Measurements from ENCODE around the gene ASB5. TPM values are rescaled to one million over a fixed set of nuclear protein-coding genes. Genes with fewer than 3 reads are reported as not detected.

The ASB5 gene
- total RNA-seq, 3 donors from 2014 or later (not counting 1 experiment from before 2014, with no cell fraction given), result not detected

DNA sequence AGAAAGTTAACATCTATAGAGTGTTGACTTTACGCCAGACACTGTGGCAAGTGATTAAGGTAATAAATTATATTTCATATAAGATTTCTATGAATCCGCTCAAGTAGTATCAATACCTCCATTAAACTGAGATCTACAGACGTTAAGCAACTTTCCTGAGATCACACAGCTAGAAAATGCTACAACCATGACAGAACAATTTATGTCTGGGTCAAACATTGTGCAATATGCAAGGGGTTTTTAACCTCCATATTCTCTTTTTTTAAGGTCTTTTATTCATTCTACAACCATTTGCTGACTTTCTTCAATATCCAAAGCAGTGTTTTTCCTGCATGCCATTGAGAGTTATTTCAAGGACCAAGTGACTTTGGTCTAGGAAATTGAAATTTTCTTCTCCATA, 10.9 kb downstream of the ASB5 start:
- no peaks in the 10 kb centered on the region for H3K36me3 ChIP-seq (ENCODE audit: control insufficient read depth, insufficient read depth, low read length)
- no peaks in the 10 kb centered on the region for H3K9me3 ChIP-seq (ENCODE audit: control insufficient read depth, insufficient read depth, low read length)
- H3K4me3 Mint-ChIP-seq, result no peak overlapping the region
- WGBS (ENCODE audit: insufficient coverage), result 85% methylated on average over 2 of the region's 3 CpGs
- H3K27me3 ChIP-seq (ENCODE audit: control insufficient read depth, insufficient read depth, low read length), result no peaks in the 10 kb centered on the region
- no peak overlapping the region for H3K27ac ChIP-seq (ENCODE audit: low read length)
- no peaks in the 10 kb centered on the region for H3K4me1 ChIP-seq (ENCODE audit: control insufficient read depth, insufficient read depth, low read length)
- ATAC-seq (no peak), DNase-seq (no peak)
- no peaks in the 10 kb centered on the region for H3K36me3 Mint-ChIP-seq
- TF ChIP-seq, protein P1, sequence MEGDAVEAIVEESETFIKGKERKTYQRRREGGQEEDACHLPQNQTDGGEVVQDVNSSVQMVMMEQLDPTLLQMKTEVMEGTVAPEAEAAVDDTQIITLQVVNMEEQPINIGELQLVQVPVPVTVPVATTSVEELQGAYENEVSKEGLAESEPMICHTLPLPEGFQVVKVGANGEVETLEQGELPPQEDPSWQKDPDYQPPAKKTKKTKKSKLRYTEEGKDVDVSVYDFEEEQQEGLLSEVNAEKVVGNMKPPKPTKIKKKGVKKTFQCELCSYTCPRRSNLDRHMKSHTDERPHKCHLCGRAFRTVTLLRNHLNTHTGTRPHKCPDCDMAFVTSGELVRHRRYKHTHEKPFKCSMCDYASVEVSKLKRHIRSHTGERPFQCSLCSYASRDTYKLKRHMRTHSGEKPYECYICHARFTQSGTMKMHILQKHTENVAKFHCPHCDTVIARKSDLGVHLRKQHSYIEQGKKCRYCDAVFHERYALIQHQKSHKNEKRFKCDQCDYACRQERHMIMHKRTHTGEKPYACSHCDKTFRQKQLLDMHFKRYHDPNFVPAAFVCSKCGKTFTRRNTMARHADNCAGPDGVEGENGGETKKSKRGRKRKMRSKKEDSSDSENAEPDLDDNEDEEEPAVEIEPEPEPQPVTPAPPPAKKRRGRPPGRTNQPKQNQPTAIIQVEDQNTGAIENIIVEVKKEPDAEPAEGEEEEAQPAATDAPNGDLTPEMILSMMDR (IDR thresholded peaks at IDR 0.05), result no peak
- H3K27ac Mint-ChIP-seq, result no peak overlapping the region
- H3K4me1 Mint-ChIP-seq, result no peaks in the 10 kb centered on the region
- H3K9me3 Mint-ChIP-seq, result no peaks in the 10 kb centered on the region
- peaks cover 3 to 7% of the 10 kb centered on the region in 2 donors for H3K27me3 Mint-ChIP-seq (ENCODE audit: low read depth in 2 of 2)
- intact Hi-C loops (cut with micrococcal nuclease), result no loop called here
- H3K4me3 ChIP-seq (ENCODE audit: low read length), result no peak overlapping the region

DNA sequence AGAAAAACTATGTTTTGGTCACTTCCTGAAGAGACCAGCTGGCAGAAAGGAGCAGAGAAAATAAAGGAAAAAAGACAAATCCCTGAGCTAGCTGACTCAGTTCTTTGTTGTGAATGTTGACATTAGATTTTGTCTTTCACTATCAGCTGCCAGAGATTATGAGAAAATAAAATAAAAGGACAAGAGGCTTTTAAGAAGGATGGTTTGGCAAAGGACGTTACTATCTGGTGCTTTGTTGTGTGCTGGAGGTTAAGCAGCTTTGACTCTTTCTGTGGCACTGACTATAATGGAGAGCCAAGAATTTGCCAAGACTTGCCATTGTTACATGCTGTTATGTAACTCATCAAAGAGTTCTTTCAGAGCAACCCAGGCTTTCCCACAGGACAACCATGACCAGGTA, 12.1 kb downstream of the ASB5 start:
- H3K4me1 Mint-ChIP-seq, result no peaks in the 10 kb centered on the region
- Histone ChIP-seq H3K36me3 (ENCODE audit: control insufficient read depth, insufficient read depth, low read length) (no peaks in the 10 kb centered on the region), H3K27ac (ENCODE audit: low read length) (no peak overlapping the region), H3K27me3 (ENCODE audit: control insufficient read depth, insufficient read depth, low read length) (no peaks in the 10 kb centered on the region), H3K4me3 (ENCODE audit: low read length) (no peak overlapping the region), H3K9me3 (ENCODE audit: control insufficient read depth, insufficient read depth, low read length) (no peaks in the 10 kb centered on the region), H3K4me1 (ENCODE audit: control insufficient read depth, insufficient read depth, low read length) (no peaks in the 10 kb centered on the region)
- intact Hi-C loops (cut with micrococcal nuclease), result no loop called here
- TF ChIP-seq, protein P1 (IDR thresholded peaks at IDR 0.05), result no peak
- peaks cover 3 to 7% of the 10 kb centered on the region in 2 donors for H3K27me3 Mint-ChIP-seq (ENCODE audit: low read depth in 2 of 2)
- no peak for ATAC-seq
- H3K27ac Mint-ChIP-seq, result no peak overlapping the region
- no peak for DNase-seq
- WGBS (ENCODE audit: insufficient coverage), result 68% methylated on average over 1 of the region's 1 CpG
- no peak overlapping the region for H3K4me3 Mint-ChIP-seq
- no peaks in the 10 kb centered on the region for H3K9me3 Mint-ChIP-seq
- no peaks in the 10 kb centered on the region for H3K36me3 Mint-ChIP-seq

DNA sequence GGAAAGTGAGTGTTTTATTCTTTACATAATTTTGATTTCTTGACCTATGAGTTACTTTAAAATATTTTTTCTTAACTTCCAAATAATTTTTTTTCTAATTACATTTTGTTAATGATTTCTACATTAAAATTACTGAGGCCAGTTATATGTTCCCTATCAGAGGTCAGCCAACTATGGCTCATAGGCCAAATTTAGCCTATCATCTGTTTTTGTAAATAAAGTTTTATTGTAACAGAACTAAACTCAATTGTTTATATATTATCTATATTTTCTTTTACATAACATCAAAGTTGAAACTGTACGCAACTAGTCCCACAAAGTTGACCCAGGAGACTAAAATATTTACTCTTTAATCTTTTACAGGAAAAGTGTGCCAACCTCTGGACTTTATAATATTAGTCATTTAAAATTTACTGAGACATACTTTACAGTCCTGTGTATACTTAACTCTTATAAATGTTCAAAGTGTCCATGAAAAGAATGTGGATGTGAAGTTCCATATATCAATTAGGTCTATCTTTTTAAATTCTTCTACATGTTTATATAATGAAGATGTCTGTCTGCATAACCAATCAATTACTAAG, 26.2 kb downstream of the ASB5 start:
- no peaks in the 10 kb centered on the region for H3K9me3 Mint-ChIP-seq
- 100% methylated on average over 1 of the region's 1 CpG for WGBS (ENCODE audit: insufficient coverage)

More for the DNA sequence above, 26.2 kb downstream of the ASB5 start:
- DNase-seq (no peak), ATAC-seq (no peak)
- Mint-ChIP-seq H3K36me3 (no peaks in the 10 kb centered on the region), H3K27me3 (ENCODE audit: low read depth in 2 of 2) (no peaks in the 10 kb centered on the region), H3K4me1 (no peaks in the 10 kb centered on the region), H3K27ac (no peak overlapping the region), H3K4me3 (no peak overlapping the region)
- H3K27me3 ChIP-seq (ENCODE audit: control insufficient read depth, insufficient read depth, low read length), result peaks cover 2% of the 10 kb centered on the region
- intact Hi-C loops (cut with micrococcal nuclease), result no loop called here
- H3K9me3 ChIP-seq (ENCODE audit: control insufficient read depth, insufficient read depth, low read length), result no peaks in the 10 kb centered on the region
- H3K27ac ChIP-seq (ENCODE audit: low read length), result no peak overlapping the region
- no peak overlapping the region for H3K4me3 ChIP-seq (ENCODE audit: low read length)
- TF ChIP-seq, protein P1 (IDR thresholded peaks at IDR 0.05), result no peak
- no peaks in the 10 kb centered on the region for H3K4me1 ChIP-seq (ENCODE audit: control insufficient read depth, insufficient read depth, low read length)
- no peaks in the 10 kb centered on the region for H3K36me3 ChIP-seq (ENCODE audit: control insufficient read depth, insufficient read depth, low read length)

All from natural killer cell (primary cell).